ENCODE measurements around the gene MINPP1.
A peak's percentile ranks its signal among the peaks of the same experiment; 100 is the strongest.
"Not testable (repeated sequence)": the region's sequence is repeated elsewhere in the genome, so short reads cannot be mapped to it uniquely, and the experiment has no call there.

The MINPP1 gene

GRCh38 chr10:87504640-87505365 lies at the start of gene MINPP1:
MINPP1 (plus strand) TSS chr10:87504893; CDS start chr10:87504916, 23 bp downstream.
- peak; percentile 91 for DNase-seq

DNA sequence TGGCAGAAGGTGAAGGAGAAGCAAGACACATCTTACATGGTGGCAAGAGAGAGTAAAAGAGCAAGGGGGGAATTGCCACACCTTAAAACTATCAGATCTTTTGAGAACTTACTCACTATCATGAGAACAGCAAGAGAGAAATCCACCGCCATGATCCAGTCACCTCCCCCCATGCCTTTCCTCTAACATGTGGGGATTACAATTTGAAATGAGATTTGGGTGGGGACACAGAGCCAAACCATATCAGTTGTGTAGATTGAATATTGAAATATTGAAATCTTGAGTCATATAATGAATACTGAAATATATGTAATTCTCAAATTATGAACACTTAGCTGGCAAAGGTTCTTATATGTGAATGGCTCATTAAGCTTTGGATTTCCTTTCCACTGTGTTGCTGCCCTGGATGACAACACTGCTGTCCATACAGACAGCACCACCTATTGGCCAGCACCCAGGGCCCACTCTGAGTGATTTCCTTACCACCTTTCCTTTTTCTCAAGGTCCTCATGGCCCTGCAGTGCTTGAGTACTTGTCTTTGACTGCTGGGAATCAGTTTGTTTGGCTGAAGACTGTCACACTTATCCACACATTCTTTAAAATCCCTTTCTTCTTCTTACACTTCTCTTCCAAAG lies 48.0 kb upstream of the MINPP1 start:
- not testable (repeated sequence) for DNase-seq

GRCh38 chr10:87461751-87462150 lies 42.9 kb upstream of the MINPP1 start:
- not testable (repeated sequence) for DNase-seq

DNA sequence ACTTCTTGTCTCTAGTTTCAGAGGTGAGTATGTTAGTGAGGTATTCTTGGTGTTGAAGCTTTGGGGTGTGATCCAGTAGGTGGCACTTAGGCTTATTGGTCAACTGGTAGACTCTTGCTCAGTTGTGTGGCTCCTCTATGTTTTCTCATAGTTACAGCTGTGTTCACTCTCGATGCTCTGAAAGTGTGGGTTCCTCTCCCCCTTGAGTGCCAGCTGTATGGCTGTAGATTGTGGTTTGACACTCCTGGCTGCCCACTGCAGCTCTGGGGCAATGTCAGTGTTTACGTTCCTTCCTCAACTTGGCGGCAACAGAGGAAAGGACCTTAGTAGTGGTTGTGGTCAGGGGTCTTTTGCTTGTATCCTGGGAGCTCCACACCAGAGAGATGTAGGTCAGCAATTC lies 37.8 kb upstream of the MINPP1 start:
- not testable (repeated sequence) for DNase-seq

GRCh38 chr10:87488733-87489132 lies 16.0 kb upstream of the MINPP1 start:
- DNase-seq = not testable (repeated sequence)

DNA sequence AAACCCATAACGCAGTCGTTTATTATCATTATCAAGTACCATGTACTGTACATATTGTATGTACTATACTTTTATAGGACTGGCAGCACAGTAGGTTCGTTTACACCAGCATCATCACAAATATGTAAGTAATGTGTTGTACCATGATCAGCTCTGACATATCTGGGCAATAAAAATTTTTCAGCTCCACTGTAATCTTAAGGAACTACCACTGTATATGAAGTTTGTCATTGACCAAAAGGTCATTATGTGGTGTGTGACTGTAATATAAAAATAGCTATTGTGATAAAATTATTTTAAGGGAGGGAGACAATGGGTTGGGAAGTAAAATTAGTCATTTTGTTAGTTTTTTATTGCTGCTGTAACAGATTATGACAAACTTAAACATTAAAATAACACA lies 14.4 kb upstream of the MINPP1 start:
- DNase-seq = not testable (repeated sequence)

DNA sequence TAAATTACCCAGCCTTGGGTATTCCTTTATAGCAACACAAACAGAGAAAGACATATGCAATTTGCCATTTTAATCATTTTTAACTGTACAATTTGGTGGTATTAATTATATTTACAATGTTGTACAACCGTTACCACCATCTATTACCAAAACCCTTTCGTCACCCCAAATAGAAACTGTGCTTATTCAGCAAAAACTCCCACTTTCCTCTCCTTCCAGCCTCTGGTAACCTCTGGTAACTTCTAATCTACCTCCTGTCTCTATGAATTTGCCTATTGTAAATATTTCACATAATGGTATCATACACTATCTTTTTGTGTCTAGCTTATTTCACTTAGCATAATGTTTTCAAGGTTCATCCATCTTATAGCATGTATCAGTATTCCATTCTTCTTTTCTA lies 12.2 kb upstream of the MINPP1 start:
- not testable (repeated sequence) for DNase-seq

- DNase-seq = not testable (repeated sequence)
Measured at GRCh38 chr10:87495446-87495845, 9.2 kb upstream of the MINPP1 start.

DNA sequence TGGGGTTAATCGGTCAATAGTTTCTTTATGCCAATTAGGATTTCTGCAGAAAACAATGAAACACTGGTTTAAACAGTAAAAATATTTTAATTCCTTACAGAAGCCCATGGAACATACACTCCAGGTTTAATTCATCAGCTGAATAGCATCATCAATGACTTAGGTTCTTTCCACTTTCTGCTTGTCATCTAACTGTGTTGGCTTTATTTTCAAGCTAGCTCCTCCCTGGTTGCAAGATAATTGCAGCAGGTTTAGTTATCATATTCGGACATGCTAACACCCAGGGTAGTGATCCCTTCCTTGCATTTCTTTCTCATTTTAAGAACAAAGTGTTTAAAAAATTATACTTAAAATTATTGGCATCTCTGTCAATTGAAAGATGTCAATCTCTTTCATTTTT lies 7.3 kb upstream of the MINPP1 start:
- DNase-seq = not testable (repeated sequence)

DNA sequence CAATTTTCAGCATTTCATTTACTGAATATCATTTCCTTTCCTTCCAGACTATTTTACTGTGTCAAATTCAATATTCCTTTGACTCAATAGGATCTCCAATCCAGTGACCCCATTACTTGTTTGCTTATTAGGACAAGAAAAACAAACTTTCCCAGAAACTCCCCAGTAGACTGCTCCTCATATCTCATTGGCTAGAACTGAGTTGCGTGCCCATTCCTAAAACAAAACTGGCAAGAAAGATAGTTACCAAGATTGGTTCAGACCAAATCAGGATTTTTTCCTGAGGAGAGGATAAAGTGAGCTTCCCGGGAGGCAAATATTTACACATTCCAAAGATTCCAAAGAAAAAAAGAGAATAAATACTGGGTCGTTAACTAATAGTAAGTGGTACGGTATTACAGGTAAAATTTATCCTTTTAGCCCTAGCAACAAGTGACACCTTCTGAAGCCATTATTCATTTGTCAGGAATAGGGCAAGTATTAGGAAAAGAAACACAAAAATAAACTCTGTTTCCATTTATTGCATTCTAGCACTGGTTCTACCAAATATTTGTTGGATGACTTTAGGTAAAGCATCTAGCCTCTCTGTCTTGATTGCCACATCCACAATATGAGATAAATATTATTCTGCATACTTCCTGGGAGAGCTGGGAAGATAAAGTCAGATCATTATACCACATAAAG lies 6.4 kb upstream of the MINPP1 start:
- not testable (repeated sequence) for DNase-seq

- DNase-seq = no peak
Measured at GRCh38 chr10:87500646-87501048, 4.0 kb upstream of the MINPP1 start.

DNA sequence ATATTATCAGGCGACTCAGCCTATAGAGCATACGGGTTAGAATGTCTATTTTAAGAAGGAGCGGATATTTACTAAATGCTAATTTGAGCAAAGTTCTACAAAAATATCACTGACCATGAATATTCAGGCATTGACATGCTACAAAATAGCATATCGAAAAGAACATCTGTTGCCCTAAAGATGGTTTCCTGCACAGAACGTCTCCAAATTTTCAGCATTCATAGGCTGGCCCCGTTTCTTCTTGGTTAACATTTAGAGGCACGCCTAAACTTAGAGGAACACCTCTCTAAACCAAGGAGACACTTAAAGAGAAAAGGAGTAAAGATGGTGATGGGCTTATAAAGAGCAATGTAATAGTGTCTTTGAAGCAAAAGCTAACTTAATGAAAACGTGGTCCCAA lies 1.3 kb upstream of the MINPP1 start:
- DNase-seq = no peak

DNA sequence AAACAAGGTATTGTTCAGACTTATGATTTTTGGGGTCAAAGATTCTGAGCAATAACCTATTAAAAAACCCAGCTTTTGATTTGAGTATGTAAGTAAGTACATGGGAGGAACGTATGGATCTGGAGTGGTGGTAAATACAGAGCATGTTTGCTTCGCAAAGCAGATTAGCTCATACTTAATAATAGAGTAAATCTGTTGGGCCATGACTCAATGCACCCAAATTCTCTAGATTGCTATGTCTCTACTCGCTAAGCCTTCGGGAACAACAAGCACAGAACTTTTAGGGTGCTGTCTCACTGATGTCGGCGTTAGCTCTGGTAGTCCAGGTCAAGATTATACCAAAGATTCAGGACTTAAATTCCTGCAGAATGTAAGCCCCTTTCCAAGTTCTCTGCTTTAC lies 807 bp upstream of the MINPP1 start:
- DNase-seq = no peak

DNA sequence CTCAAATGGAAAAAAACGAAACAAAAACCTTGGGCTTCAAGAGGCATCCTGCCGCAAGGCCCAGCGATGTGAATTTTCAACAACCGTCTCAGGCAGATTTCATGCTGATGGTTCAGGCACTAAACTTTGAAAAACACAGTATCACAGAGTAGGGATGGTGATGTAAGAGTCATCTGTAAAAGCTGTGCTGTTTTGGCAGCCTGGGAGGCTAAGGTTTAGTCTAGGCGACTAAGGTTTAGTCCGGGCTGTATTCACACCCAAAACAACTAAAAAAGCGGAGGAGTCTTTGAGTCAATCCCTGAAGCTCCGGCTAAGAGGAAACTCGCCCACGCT lies 420 bp upstream of the MINPP1 start:
- no peak for DNase-seq

- peak; percentile 43 for DNase-seq
Measured at GRCh38 chr10:87505366-87506111, 846 bp downstream of the MINPP1 start.

DNA sequence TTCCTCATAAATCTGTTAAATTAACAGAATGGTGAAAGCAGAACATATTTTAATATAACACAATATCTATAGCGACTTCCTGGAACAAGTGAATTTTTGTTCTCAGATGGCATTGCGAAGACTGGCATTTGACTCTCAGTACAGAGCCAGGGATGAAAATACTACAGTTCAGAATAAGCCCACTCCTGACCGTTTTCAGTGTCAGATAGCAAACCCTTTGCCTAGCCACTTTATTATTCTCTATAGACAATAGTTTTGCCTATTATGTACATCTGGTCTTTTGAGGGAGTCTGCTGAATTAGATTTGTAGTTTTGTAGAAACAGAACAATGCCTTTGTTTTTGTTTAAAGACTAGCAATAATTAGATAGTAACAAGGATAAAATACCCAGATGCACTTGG lies 2.3 kb downstream of the MINPP1 start:
- DNase-seq = no peak

DNA sequence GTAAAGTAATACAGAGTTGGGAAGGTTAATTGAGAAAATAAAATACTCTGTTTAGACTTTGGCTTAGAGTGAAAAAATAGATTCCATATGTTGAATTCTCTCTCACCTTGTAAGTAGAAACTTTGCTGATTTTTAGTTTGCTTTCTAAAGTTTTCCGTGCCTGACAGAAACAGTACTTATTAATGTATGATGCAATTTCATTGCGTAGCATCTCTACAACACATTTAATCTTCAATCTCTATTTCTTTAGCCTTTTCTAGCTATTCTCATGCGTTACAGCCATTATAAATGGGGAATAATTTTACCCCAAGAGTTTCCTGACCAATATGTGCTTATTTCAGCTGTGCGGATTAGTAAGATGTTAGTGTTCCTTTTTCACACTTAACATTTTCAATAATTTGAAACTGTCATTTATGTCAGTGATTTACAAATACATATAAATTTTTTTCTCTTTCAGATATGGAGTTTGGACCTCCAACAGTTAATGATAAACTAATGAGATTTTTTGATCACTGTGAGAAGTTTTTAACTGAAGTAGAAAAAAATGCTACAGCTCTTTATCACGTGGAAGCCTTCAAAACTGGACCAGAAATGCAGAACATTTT lies 3.3 kb downstream of the MINPP1 start:
- no peak for DNase-seq

DNA sequence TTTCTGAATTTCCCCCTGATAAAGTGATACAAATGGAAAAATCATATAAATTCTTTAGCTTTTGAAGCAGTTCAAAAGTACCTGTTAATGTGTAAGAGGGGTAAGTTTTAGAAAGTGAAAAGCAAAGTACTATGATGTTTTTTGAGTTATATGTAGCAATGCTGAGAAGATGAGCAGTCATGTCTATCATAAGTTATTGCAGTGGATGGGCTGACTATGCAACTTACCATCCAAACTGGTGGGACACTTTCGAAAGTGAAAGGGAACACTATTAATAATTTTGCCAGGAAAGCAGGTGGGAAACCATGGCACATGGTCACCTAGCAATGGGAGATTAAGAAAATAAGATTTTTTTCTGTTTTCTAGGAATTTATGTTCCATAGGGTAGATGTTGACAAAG lies 4.1 kb downstream of the MINPP1 start:
- DNase-seq = no peak

GRCh38 chr10:87510025-87510424 lies 5.3 kb downstream of the MINPP1 start:
- no peak for DNase-seq

DNA sequence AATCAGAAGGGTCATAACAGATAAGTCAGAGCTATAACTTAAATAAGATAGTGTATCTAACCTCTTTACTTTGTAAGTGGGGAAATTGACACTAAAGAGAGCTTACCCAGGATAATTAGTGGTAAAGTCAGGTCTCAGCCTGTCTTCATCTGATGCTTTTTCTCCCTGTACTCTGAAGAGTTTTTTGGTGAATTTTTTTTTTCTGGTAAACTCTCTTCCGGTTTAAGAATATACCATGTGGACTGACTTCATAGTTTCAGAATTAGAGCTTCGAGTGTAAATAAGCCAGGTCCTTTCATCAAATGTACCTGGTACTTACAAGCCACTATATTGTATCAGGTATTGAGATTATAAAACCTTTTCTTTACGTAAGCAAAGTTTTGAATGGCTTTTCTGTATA lies 6.8 kb downstream of the MINPP1 start:
- DNase-seq = no peak

DNA sequence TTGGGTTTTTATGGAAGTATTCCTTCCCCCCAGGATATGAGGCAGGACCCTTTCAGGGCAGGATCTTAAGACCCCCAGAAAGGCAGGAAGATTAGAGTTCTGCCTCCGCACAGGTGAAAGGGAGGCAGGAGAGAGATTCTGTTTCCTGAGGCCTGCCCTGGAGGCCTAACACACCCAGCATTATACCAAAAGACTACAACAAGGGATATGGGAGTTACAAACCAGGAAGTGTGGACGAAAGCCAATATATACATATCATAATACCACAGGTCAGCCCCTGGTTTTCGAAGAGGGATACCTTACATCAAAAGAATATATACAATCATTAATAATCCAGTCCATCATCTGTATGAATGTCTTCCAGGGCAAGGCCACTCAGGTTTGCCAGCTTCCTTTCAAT lies 14.2 kb downstream of the MINPP1 start:
- DNase-seq = no peak

- no peak for DNase-seq
Measured at GRCh38 chr10:87519582-87519981, 14.9 kb downstream of the MINPP1 start.

- DNase-seq = no peak
Measured at GRCh38 chr10:87523731-87524130, 19.0 kb downstream of the MINPP1 start.
